ENCODE data around the gene SRC. TPM values are rescaled to one million over a fixed set of nuclear protein-coding genes. Genes with fewer than 3 reads are reported as not detected.
"Not testable (repeated sequence)": the region's sequence is repeated elsewhere in the genome, so short reads cannot be mapped to it uniquely, and the experiment has no call there.

The SRC gene
- total and polyA plus RNA-seq, 2 donors (not counting 3 experiments of a cell fraction or from before 2014, with no cell fraction given) = 22.6 to 29.4 TPM

GRCh38 chr20:37366743-37367142 is 20.8 kb downstream of the SRC start:
- no peaks in the 10 kb centered on the region for H3K27me3 ChIP-seq (ENCODE audit: control insufficient read depth in 2 of 2, insufficient read depth in 2 of 2, low read length in 2 of 2)
- H3K4me3 ChIP-seq (replicated peaks in 1 of 3; ENCODE audit: insufficient read depth in 1 of 3, low read depth in 1 of 3, low read length in 3 of 3) = no peak overlapping the region
- H4K20me1 ChIP-seq (replicated peaks; ENCODE audit: control insufficient read depth, extremely low read depth, insufficient read depth, low read length) = no peaks in the 10 kb centered on the region
- DNase-seq (ENCODE audit: low read depth, low spot score) = no peak
- TF ChIP-seq POLR2AphosphoS5 (IDR thresholded peaks at IDR 0.05; ENCODE audit: insufficient read depth, low read depth, low read length) = no peak
- no peak for FAIRE-seq
- ChIA-PET CTCF (no interaction called here), POLR2A (no interaction called here)
- no peaks in the 10 kb centered on the region for H3K9me1 ChIP-seq (replicated peaks; ENCODE audit: control insufficient read depth, extremely low read depth, insufficient read depth, low read length)
- no peak overlapping the region for H2AFZ ChIP-seq (ENCODE audit: low read depth, low read length)
- intact Hi-C loops (cut with micrococcal nuclease) (no loop called here), dilution Hi-C loops (cut with MboI; ENCODE audit: extremely low pct_ligation_motif_present, low sequenced_read_pairs) (no loop called here)
- H3K36me3 ChIP-seq (ENCODE audit: control insufficient read depth in 2 of 2, extremely low read depth in 1 of 2, insufficient read depth in 2 of 2, low read length in 2 of 2) = peaks cover 3 to 8% of the 10 kb centered on the region in 2 experiments
- no TSS peak for BruUV-seq (replicated peaks)
- H3K4me2 ChIP-seq (ENCODE audit: insufficient read depth, low read length) = no peak overlapping the region
- peaks cover 15% of the 10 kb centered on the region for H3K79me2 ChIP-seq (ENCODE audit: control insufficient read depth, insufficient read depth, low read length)
- H3K9ac ChIP-seq (replicated peaks; ENCODE audit: extremely low read depth, insufficient read depth, low read length) = no peak overlapping the region
- no peaks in the 10 kb centered on the region for H3K9me3 ChIP-seq (replicated peaks; ENCODE audit: control insufficient read depth, insufficient read depth, low read length)
- no peak overlapping the region for H3K27ac ChIP-seq (ENCODE audit: insufficient read depth, low read depth, low read length)
- no peaks in the 10 kb centered on the region for H3K4me1 ChIP-seq (ENCODE audit: control insufficient read depth, extremely low read depth, insufficient read depth, low read length)

GRCh38 chr20:37369846-37370245 is 23.9 kb downstream of the SRC start:
- H3K79me2 ChIP-seq (ENCODE audit: control insufficient read depth, insufficient read depth, low read length) = peaks cover 12% of the 10 kb centered on the region
- FAIRE-seq (no peak), DNase-seq (ENCODE audit: low read depth, low spot score) (no peak)
- no peak overlapping the region for H3K4me2 ChIP-seq (ENCODE audit: insufficient read depth, low read length)
- ChIA-PET CTCF (no interaction called here), POLR2A (no interaction called here)
- intact Hi-C loops (cut with micrococcal nuclease) = no loop called here
- H3K4me3 ChIP-seq (replicated peaks in 1 of 3; ENCODE audit: insufficient read depth in 1 of 3, low read depth in 1 of 3, low read length in 3 of 3) = no peak overlapping the region
- H3K9me1 ChIP-seq (replicated peaks; ENCODE audit: control insufficient read depth, extremely low read depth, insufficient read depth, low read length) = no peaks in the 10 kb centered on the region
- no peak overlapping the region for H2AFZ ChIP-seq (ENCODE audit: low read depth, low read length)
- no peaks in the 10 kb centered on the region for H3K4me1 ChIP-seq (ENCODE audit: control insufficient read depth, extremely low read depth, insufficient read depth, low read length)
- peaks cover 3 to 8% of the 10 kb centered on the region in 2 experiments for H3K36me3 ChIP-seq (ENCODE audit: control insufficient read depth in 2 of 2, extremely low read depth in 1 of 2, insufficient read depth in 2 of 2, low read length in 2 of 2)
- no peak overlapping the region for H3K27ac ChIP-seq (ENCODE audit: insufficient read depth, low read depth, low read length)
- dilution Hi-C loops (cut with MboI; ENCODE audit: extremely low pct_ligation_motif_present, low sequenced_read_pairs) = no loop called here
- BruUV-seq (replicated peaks) = no TSS peak
- H3K9me3 ChIP-seq (replicated peaks; ENCODE audit: control insufficient read depth, insufficient read depth, low read length) = no peaks in the 10 kb centered on the region
- no peak overlapping the region for H3K9ac ChIP-seq (replicated peaks; ENCODE audit: extremely low read depth, insufficient read depth, low read length)
- no peaks in the 10 kb centered on the region for H3K27me3 ChIP-seq (ENCODE audit: control insufficient read depth in 2 of 2, insufficient read depth in 2 of 2, low read length in 2 of 2)
- TF ChIP-seq CTCF (IDR thresholded peaks at IDR 0.05; ENCODE audit: extremely low read depth in 1 of 2, insufficient read depth in 1 of 2, low read depth in 1 of 2, low read length in 2 of 2) (no peak), JUN (IDR thresholded peaks at IDR 0.05; ENCODE audit: borderline replicate concordance, insufficient read depth, insufficient read length, low read depth) (no peak), GATA2 (IDR thresholded peaks at IDR 0.05; ENCODE audit: insufficient read depth, insufficient read length, low read depth, low read length) (no peak), EZH2 (IDR thresholded peaks at IDR 0.05; ENCODE audit: borderline replicate concordance, low read depth, low read length, severe bottlenecking) (no peak), MYC (IDR thresholded peaks at IDR 0.05; ENCODE audit: low read depth, low read length) (no peak), POLR2A (IDR thresholded peaks at IDR 0.05; ENCODE audit: low read depth, low read length) (no peak), POLR2AphosphoS5 (IDR thresholded peaks at IDR 0.05; ENCODE audit: insufficient read depth, low read depth, low read length) (no peak), FOS (IDR thresholded peaks at IDR 0.05; ENCODE audit: borderline replicate concordance, insufficient read depth, low read length) (no peak), MAX (IDR thresholded peaks at IDR 0.05; ENCODE audit: insufficient read depth, insufficient read length) (no peak)
- no peaks in the 10 kb centered on the region for H4K20me1 ChIP-seq (replicated peaks; ENCODE audit: control insufficient read depth, extremely low read depth, insufficient read depth, low read length)

- H3K36me3 ChIP-seq (ENCODE audit: control insufficient read depth in 2 of 2, extremely low read depth in 1 of 2, insufficient read depth in 2 of 2, low read length in 2 of 2); H3K27me3 ChIP-seq (ENCODE audit: control insufficient read depth in 2 of 2, insufficient read depth in 2 of 2, low read length in 2 of 2); H3K9ac ChIP-seq (replicated peaks; ENCODE audit: extremely low read depth, insufficient read depth, low read length); FAIRE-seq; H3K27ac ChIP-seq (ENCODE audit: insufficient read depth, low read depth, low read length); CTCF ChIA-PET; H2AFZ ChIP-seq (ENCODE audit: low read depth, low read length); H4K20me1 ChIP-seq (replicated peaks; ENCODE audit: control insufficient read depth, extremely low read depth, insufficient read depth, low read length); BruUV-seq (replicated peaks); POLR2A ChIA-PET; H3K4me2 ChIP-seq (ENCODE audit: insufficient read depth, low read length); H3K4me3 ChIP-seq (replicated peaks in 1 of 3; ENCODE audit: insufficient read depth in 1 of 3, low read depth in 1 of 3, low read length in 3 of 3); DNase-seq (ENCODE audit: low read depth, low spot score); H3K9me3 ChIP-seq (replicated peaks; ENCODE audit: control insufficient read depth, insufficient read depth, low read length); H3K9me1 ChIP-seq (replicated peaks; ENCODE audit: control insufficient read depth, extremely low read depth, insufficient read depth, low read length); intact Hi-C loops (cut with micrococcal nuclease); H3K4me1 ChIP-seq (ENCODE audit: control insufficient read depth, extremely low read depth, insufficient read depth, low read length); dilution Hi-C loops (cut with MboI; ENCODE audit: extremely low pct_ligation_motif_present, low sequenced_read_pairs): not testable (repeated sequence)
- peaks cover 23% of the 10 kb centered on the region for H3K79me2 ChIP-seq (ENCODE audit: control insufficient read depth, insufficient read depth, low read length)
These were observed 25.9 kb downstream of the SRC start for GRCh38 chr20:37371845-37372244.

Data from endothelial cell of umbilical vein (primary cell).